NCI-H2196 treated with DMSO at 0.1 percent for 48 hours (cell line): ENCODE results near the gene FXYD1.
"Not testable (repeated sequence)": the region's sequence is repeated elsewhere in the genome, so short reads cannot be mapped to it uniquely, and the experiment has no call there.

Source experiments
- DNase-seq: peaks from one replicate; lab custom pipeline; 2025; ENCODE audit not compliant: unreplicated experiment; lab: John Stamatoyannopoulos, UW

Gene FXYD1

GRCh38 chr19:35141837-35142605 lies 3.4 kb downstream of the FXYD1 start:
- DNase-seq, result no peak

- peak; percentile 60 for DNase-seq
Measured at GRCh38 chr19:35142606-35143230, 4.1 kb downstream of the FXYD1 start.

DNA sequence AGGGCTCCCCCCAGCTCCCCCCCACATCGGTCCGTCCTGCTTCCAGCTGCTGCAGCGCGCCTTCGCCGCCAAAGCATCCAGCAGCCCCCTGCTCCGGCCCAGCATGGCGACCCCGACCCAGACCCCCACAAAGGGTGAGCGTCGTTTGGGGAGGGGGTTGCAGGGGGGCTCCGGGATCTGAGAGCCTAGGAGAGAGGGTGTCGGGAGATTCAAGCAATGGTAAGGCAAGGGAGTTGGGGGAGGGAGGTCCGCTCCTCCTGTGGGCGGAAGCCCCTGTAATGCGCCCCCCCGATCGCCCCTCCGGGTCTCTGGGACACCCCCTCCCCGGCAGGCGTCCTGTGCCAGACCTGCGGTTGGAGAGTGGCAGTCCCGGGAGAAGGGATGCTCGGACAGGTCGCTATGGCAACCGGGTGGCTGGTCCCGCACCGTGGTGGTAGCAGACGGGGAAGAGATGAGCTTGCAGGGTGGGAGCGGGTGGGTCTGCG lies 4.6 kb downstream of the FXYD1 start, which contains the start of gene FXYD7:
Gene FXYD7, plus strand, starts transcription at position 25 of the 485 bp plus-strand sequence. Its CDS starts 79 bp downstream, at position 104.
- no peak for DNase-seq

- DNase-seq, result no peak
Measured at GRCh38 chr19:35143818-35144217, 5.2 kb downstream of the FXYD1 start.

DNA sequence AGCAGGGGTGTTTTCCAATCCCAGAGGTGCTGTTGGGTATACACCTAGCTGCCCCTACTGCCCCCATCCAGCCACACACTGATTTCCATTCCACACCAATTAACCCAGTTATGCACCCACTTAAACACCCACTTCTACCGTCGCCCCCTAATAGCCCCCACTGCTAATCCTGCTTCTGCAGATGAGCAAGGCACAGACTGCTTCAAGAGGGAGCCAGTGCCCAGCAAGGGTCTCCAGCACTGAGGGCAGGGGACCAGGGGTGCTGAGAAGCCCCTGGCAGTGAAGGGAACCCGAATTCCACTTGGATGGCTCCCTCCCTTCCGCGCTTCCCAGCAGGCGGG lies 5.6 kb downstream of the FXYD1 start:
- DNase-seq, result no peak

DNA sequence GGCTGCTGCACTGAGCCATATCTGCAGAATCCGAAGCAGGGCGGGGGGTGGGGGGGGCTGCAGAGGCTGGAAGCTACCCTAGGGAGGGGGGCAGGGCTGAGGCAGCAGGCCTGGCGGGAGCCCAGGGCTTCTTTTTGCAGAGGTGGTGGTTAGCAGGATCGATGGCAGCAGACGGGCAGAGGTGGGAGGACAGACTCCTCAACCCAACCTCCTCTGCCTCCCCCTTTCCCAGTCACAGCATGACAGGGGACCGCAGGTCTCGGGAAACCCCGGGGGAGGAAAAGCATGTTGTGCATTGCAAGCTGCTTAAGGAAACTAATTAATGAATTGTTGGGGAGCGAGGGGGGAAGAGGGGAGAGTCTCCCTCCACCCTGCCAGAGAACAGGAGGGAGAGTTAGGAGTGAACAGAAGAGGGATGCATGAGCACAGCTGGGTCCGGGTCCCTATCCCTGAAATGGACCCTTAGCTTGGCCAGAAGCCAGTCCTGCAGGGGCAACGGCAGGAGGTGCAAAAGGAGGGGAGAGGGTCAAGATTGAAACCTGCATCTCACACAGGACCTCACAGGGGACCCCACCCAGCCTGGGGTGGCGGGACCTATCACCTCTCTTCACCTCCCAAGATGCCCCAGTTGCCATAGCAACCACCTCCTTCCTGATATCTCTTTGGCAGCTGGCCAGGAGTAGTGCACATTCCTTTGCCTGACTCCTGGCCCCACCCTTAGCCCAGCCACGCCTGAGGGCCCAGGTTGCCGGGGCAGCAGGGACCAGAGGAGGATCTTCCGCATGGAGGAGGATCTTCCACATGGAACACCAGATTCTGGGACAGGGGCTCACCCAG lies 6.2 kb downstream of the FXYD1 start:
- DNase-seq, result peak; percentile 46

DNA sequence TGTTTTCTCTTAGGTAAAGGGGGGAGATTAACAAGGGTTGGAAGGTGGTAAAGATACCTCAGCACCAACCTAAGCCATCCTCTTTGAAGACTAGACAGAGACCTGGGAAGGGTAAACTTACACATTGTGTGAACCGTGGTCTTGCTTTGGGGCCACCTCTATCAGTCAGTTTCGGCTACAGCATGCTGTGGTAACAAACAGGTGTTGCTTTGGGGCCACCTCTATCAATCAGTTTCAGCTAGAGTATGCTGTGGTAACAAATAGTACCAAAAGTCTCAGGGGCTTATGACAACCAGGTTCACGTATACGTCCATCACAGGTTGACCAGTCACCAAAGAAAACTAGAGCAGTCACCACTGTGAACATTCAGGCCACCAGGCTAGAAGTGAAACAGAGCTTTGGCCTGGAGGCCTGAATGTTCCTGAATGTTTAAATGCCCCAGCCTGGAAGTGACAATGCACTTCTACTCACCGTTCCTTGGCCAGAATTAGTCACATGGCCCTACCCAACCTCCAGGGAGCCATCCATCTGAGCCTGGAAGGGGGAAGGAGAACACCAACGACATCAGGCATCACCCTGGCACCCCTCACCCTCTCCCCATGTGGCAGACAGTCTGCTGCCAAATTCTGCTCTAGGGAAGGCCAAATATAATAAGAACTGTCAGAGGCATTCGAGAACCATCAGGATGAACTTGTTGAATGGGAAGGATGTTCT lies 8.3 kb downstream of the FXYD1 start:
- DNase-seq, result no peak

DNA sequence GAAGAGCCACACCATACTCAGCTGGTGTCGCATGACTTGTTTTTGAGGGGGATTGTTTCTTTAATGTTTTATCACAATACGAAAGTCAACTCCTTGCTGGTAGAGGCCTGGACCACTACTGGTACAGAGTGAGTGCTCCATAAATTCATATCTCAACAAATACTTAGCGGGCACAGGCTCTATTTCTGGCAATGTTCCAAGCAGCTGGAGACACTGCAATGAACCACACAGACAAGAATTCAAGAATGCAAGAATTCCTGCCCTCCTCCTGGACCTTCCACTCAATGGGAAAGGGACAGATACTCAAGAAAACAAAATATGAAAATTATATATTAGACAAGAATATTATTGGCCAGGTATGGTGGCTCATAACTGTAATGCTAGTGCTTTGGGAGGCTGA lies 10.8 kb downstream of the FXYD1 start:
- no peak for DNase-seq

DNA sequence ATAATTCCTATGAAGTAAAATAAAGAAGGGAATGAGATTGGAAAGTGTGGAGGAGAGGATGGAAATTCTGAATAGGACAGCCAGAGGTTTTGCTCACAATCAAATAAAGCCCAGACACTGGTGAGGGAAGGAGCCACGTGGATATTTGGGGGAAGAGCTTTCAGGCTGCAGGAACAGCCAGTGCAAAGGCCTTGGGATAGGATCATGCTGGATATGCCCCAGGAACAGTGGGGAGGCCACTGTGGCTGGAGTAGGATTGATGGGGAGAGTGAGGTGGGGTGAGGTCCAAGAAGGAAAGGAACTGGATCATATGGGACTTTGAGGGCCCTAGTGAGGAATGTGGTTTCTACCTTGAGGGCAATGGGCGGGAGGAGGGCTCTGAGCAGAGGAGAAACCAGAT lies 11.8 kb downstream of the FXYD1 start:
- no peak for DNase-seq

DNA sequence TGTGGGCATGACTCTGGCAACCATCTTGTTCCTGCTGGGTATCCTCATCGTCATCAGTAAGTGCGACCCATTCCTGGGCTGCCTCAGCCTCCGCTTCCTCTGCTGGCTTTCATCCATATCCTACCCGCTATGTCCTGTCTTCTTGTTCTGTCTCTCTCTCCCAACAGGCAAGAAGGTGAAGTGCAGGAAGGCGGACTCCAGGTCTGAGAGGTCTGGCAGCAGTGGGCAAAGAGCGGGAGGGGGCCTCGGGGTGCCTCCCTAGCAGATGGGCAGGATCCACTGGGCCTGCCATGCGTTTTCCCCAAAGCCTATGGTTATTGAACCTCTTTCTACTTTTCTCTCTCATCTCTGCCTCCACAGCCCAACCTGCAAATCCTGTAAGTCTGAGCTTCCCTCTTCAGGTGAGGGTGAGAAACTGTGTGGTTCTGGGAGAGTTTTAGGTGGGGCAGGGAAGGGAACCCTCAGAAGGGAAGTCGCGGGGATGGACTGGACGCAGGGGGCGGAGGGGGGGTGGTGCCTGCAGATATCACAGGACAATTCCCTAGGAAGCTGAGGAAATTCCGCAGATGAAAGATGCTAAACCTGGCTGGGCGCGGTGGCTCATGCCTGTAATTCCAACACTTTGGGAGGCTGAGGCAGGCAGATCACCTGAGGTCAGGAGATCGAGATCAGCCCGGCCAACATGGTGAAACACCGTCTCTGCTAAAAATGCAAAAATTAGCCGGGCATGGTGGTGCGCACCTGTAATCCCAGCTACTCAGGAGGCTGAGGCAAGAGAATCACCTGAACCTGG lies 12.8 kb downstream of the FXYD1 start:
- no peak for DNase-seq

DNA sequence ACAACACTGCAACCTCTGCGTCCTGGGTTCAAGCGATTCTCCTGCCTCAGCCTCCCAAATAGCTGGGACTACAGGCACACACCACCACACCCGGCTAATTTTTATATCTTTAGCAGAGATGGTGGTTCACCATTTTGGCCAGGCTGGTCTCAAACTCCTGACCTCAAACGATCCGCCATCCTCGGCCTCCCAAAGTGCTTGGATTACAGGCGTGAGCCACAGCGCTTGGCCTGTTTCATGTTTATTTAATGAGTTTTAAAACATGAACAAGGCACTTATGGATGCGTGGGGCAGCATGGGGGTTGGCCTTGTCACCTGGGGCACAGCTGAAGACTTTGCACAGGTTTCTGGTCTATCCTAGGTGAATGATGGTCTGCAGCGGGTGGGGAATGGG lies 14.5 kb downstream of the FXYD1 start:
- DNase-seq, result not testable (repeated sequence)

- DNase-seq, result no peak
Measured at GRCh38 chr19:35153701-35154524, 15.3 kb downstream of the FXYD1 start.

DNA sequence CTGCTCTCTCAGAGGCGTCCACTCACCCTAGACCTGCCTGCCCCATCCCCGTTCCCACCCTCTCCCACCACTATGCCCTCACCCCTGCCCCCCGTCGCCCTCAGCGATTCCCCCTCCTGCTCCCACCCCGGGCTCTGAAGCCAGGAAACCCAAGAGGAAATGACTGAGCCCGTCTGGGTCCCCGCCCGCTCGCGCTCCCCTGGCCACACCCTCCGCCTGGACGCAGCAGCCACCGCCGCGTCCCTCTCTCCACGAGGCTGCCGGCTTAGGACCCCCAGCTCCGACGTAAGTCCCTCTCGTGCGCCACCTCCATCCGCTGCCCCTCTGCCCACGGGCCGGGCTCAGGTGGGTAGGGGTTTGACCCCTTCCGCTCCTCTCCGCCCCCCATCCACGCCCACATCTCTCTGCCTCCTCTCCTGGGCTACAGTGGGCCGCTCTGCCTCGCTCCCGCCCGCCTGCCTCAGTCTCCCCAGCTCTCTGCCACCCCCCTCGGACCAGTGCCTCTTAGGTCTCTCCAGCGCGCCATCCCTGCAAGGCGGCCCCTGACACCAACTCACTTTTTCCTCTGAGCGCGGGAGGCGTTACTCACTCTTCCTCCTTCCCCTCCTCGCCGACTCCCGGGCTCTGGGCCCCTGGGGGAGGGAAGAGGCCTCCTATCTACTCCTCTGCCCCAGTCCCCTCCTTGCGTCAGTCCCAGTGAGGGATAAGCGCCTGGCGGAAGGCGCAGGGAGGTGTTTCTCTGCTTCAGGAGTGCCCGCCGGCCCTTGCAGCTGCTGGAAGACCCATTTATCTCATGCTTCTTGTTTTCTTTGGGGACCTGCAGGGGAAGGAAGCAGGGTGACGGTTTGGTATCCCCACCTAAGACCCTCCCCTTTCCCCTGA lies 16.1 kb downstream of the FXYD1 start, which contains the start of gene FXYD5:
Gene FXYD5, plus strand, starts transcription at position 211 of the 882 bp plus-strand sequence. CDS start 816 bp downstream, outside the sequence.
- DNase-seq, result no peak

GRCh38 chr19:35155441-35155840 lies 16.8 kb downstream of the FXYD1 start:
- no peak for DNase-seq

DNA sequence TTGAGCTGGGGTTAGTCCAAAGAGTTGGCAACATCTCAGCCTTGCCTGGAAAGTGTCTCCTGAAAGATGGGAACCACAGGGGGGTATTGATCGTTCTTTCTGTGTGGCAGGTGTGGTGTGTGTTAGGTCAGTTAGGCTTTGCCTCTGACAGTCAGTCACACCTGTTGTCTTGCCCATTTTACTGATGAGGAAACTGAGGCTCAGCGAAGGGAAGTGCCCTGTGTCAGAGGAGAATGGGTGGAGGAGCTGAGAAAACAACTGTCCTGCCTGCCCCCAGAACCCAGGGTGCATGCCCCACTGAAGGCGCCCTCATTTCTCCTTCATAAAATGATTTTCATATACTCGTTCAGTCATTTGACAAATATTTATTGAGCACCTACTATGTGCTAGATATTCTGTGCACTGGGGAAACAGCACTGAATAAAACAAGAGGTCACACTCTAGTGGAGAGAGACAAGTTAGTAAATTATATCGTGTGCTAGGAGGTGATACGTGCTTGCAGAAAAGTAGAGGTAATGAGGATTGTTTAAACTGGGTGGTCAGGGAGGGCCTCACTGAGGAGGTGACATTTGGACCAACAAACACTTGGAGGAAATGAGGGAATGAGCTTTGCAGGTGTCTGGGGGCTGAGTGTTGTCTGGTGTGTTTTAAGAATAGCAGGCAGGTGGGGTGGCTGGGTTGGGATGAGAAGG lies 17.5 kb downstream of the FXYD1 start:
- no peak for DNase-seq

DNA sequence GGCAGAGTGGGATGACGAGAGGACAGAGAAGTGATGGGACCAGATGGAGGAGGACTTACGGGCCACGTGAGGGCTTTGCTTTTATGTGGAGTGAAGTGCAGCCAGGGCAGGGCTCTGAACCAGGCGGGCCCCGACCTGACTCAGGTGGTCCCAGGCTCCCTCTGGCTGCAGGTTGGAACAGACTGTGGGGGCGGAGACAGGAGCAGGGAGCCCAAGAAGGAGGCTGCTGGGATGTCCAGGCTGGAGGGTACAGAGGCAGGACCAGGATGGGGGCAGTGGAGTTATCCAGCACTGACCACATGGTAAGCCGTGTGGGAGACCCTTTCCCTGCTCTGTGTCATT lies 18.0 kb downstream of the FXYD1 start:
- DNase-seq, result no peak

- no peak for DNase-seq
Measured at GRCh38 chr19:35157431-35157830, 18.8 kb downstream of the FXYD1 start.

DNA sequence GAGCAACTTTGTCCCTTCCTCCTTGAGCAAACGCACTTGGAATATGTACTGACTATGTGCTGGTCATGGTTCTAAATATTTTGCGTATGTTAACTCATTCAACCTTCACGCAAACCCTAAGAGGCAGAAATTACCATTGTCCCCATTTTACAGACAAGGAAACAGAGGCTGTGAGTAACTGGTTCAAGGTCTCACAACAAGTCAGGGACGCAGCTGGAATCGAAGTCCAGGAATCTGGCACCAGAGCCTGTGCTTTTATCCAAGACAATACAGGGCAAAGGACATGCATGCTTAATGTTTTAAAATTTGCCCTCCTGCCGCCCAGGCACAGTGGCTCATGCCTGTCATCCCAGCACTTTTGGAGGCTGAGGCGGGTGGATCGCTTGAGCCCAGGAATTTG lies 21.0 kb downstream of the FXYD1 start:
- no peak for DNase-seq
